Nephron (organoid): ENCODE results near the gene ZNF514.

Experiments used
- H3K27ac Mint-ChIP-seq, 3 experiments: 2 replicates each; pipeline ENCODE4 v1.8.0; 2020; ENCODE audit warnings: mixed read lengths in 3 of 3, mild to moderate bottlenecking in 2 of 3, moderate library complexity in 1 of 3
- H3K27me3 Mint-ChIP-seq: 2 replicates; pipeline ENCODE4 v1.8.0; 2021; ENCODE audit warnings: low read depth, mild to moderate bottlenecking, moderate library complexity, mixed read lengths
- H3K36me3 Mint-ChIP-seq: 2 replicates; pipeline ENCODE4 v1.8.0; 2020; ENCODE audit warnings: low read depth, mixed read lengths
- H3K4me1 Mint-ChIP-seq: 2 replicates; pipeline ENCODE4 v1.8.0; 2020; ENCODE audit warnings: mixed read lengths
- H3K4me3 Mint-ChIP-seq, 3 experiments: 2 replicates each; pipeline ENCODE4 v1.8.0; 2020; ENCODE audit warnings: mild to moderate bottlenecking in 3 of 3, mixed read lengths in 3 of 3, moderate library complexity in 2 of 3
- H3K9me3 Mint-ChIP-seq: 2 replicates; pipeline ENCODE4 v1.8.0; 2020; ENCODE audit warnings: mixed read lengths
- CTCF ChIP-seq, 3 experiments: fragments of 200-600 bp; sonication (generic); IDR thresholded peaks; one replicate each; pipeline ENCODE4 v1.5.0; 2021; ENCODE audit warnings: antibody characterized with exemption in 3 of 3; ENCODE audit not compliant: unreplicated experiment in 3 of 3

ZNF514 gene

GRCh38 chr2:95159690-95160449 lies at the start of gene ZNF514:
Gene ZNF514 (minus strand): TSS chr2:95159848. CDS start chr2:95153253, 6,595 bp downstream.
- H3K4me1 Mint-ChIP-seq, result peaks cover 8% of the 10 kb centered on the region
- peaks cover 16% of the 10 kb centered on the region for H3K9me3 Mint-ChIP-seq
- H3K36me3 Mint-ChIP-seq, result peaks cover 32% of the 10 kb centered on the region
- TF ChIP-seq CTCF (IDR thresholded peaks at IDR 0.05; ENCODE audit: unreplicated experiment in 3 of 3), result no peak
- H3K4me3 Mint-ChIP-seq, result peak within 1 kb of the TSS; percentile 92 to 94 (median 93)
- H3K27me3 Mint-ChIP-seq, result no peaks in the 10 kb centered on the region
- H3K27ac Mint-ChIP-seq, result peak within 1 kb of the TSS; percentile 75 to 92 (median 89)

GRCh38 chr2:95208106-95208505 lies 48.5 kb upstream of the ZNF514 start:
- peaks cover 58% of the 10 kb centered on the region for H3K36me3 Mint-ChIP-seq
- peaks cover 3% of the 10 kb centered on the region for H3K27me3 Mint-ChIP-seq
- TF ChIP-seq CTCF (IDR thresholded peaks at IDR 0.05; ENCODE audit: unreplicated experiment in 3 of 3), result no peak
- peaks cover 13% of the 10 kb centered on the region for H3K4me1 Mint-ChIP-seq
- peak overlapping the region; percentile 74 to 86 (median 82) for H3K27ac Mint-ChIP-seq
- H3K9me3 Mint-ChIP-seq, result peaks cover 39% of the 10 kb centered on the region
- peak overlapping the region; percentile 94 to 97 (median 94) for H3K4me3 Mint-ChIP-seq

GRCh38 chr2:95207111-95207961 lies 47.7 kb upstream of the ZNF514 start, which contains the start of gene ZNF892:
Gene ZNF892 (plus strand): TSS chr2:95207521. CDS start chr2:95207816, 295 bp downstream.
- peaks cover 36% of the 10 kb centered on the region for H3K9me3 Mint-ChIP-seq
- H3K27ac Mint-ChIP-seq, result peak within 1 kb of the TSS; percentile 74 to 86 (median 82)
- H3K4me1 Mint-ChIP-seq, result peaks cover 13% of the 10 kb centered on the region
- peak; percentile 21 to 56 (median 27) for TF ChIP-seq CTCF (IDR thresholded peaks at IDR 0.05; ENCODE audit: unreplicated experiment in 3 of 3)
- H3K27me3 Mint-ChIP-seq, result peaks cover 3% of the 10 kb centered on the region
- peaks cover 50% of the 10 kb centered on the region for H3K36me3 Mint-ChIP-seq
- peak within 1 kb of the TSS; percentile 94 to 97 (median 94) for H3K4me3 Mint-ChIP-seq

- peaks cover 38% of the 10 kb centered on the region for H3K36me3 Mint-ChIP-seq
- H3K9me3 Mint-ChIP-seq, result peaks cover 26% of the 10 kb centered on the region
- no peak for TF ChIP-seq CTCF (IDR thresholded peaks at IDR 0.05; ENCODE audit: unreplicated experiment in 3 of 3)
- peaks cover 13% of the 10 kb centered on the region for H3K4me1 Mint-ChIP-seq
- H3K27ac Mint-ChIP-seq, result peak overlapping the region; percentile 74 to 86 (median 82)
- H3K4me3 Mint-ChIP-seq, result peak overlapping the region; percentile 94 to 97 (median 94)
- H3K27me3 Mint-ChIP-seq, result peaks cover 3% of the 10 kb centered on the region
Measured at GRCh38 chr2:95206096-95206495, 46.4 kb upstream of the ZNF514 start.

GRCh38 chr2:95204396-95204795 lies 44.7 kb upstream of the ZNF514 start:
- TF ChIP-seq CTCF (IDR thresholded peaks at IDR 0.05; ENCODE audit: unreplicated experiment in 3 of 3), result no peak
- H3K36me3 Mint-ChIP-seq, result peaks cover 21% of the 10 kb centered on the region
- H3K9me3 Mint-ChIP-seq, result peaks cover 15% of the 10 kb centered on the region
- H3K4me3 Mint-ChIP-seq, result peak overlapping the region; percentile 14 to 63 (median 63)
- peaks cover 7% of the 10 kb centered on the region for H3K27me3 Mint-ChIP-seq
- no peak overlapping the region for H3K27ac Mint-ChIP-seq
- H3K4me1 Mint-ChIP-seq, result peaks cover 13% of the 10 kb centered on the region
